OCI-LY3 (cell line): Measurements from ENCODE around the gene PLA1A.
A peak's percentile ranks its signal among the peaks of the same experiment; 100 is the strongest.

ENCODE experiments used
- H2AFZ ChIP-seq: fragments of 200-600, 300-600 bp; shearing (Covaris generic); 2 replicates; pipeline ENCODE4 v1.6.0; 2014; ENCODE audit warnings: antibody characterized with exemption, low read depth, low read length
- H3K27ac ChIP-seq: fragments of 200-600, 300-600 bp; sonication (generic); 2 replicates; pipeline ENCODE4 v1.5.1; 2014; ENCODE audit warnings: mild to moderate bottlenecking, low read length, moderate library complexity, mixed read lengths
- H3K27me3 ChIP-seq: fragments of 200-600, 300-600 bp; sonication (generic); 2 replicates; pipeline ENCODE4 v1.6.1; 2014; ENCODE audit warnings: low read depth, low read length, mixed read lengths
- H3K36me3 ChIP-seq: fragments of 200-600, 300-600 bp; sonication (generic); replicated peaks from 2 replicates; pipeline ENCODE3; 2014; ENCODE audit warnings: low read depth, low read length, mixed read lengths
- H3K4me1 ChIP-seq: fragments of 300-600, 200-600 bp; sonication (generic); 2 replicates; pipeline ENCODE4 v1.6.1; 2014; ENCODE audit warnings: low read length, mixed read lengths
- H3K4me2 ChIP-seq: fragments of 200-600, 300-600 bp; sonication (generic); 2 replicates; pipeline ENCODE4 v1.6.1; 2014; ENCODE audit warnings: low read length, mixed read lengths
- H3K4me3 ChIP-seq: fragments of 300-600, 200-600 bp; sonication (generic); 2 replicates; pipeline ENCODE4 v1.5.1; 2014; ENCODE audit warnings: antibody characterized with exemption, mild to moderate bottlenecking, low read length, moderate library complexity
- H3K79me2 ChIP-seq: fragments of 300-600, 200-600 bp; shearing (Covaris generic); 2 replicates; pipeline ENCODE4 v1.6.1; 2014; ENCODE audit warnings: mild to moderate bottlenecking, low read length, mixed read lengths
- H3K9ac ChIP-seq: fragments of 300-600, 200-600 bp; shearing (Covaris generic); 2 replicates; pipeline ENCODE4 v1.6.0; 2014; ENCODE audit warnings: mild to moderate bottlenecking, low read length, moderate library complexity
- H3K9me3 ChIP-seq: fragments of 200-600, 300-600 bp; shearing (Covaris generic); 2 replicates; pipeline ENCODE4 v1.6.1; 2014; ENCODE audit warnings: low read length, mixed read lengths; ENCODE audit not compliant: insufficient read depth
- H4K20me1 ChIP-seq: fragments of 200-600, 300-600 bp; sonication (generic); 2 replicates; pipeline ENCODE4 v1.6.1; 2016; ENCODE audit warnings: low read length, mixed read lengths; ENCODE audit not compliant: insufficient read depth
- CTCF ChIP-seq: fragments of 200-600, 300-600 bp; sonication (generic); IDR thresholded peaks from 2 replicates; pipeline ENCODE4 v1.5.1; 2014; ENCODE audit warnings: antibody characterized with exemption, low read length, low read depth
- EZH2phosphoT487 ChIP-seq: fragments of 200-600 bp; shearing (Covaris generic); IDR thresholded peaks from 2 replicates; pipeline ENCODE4 v1.6.1; 2018; ENCODE audit warnings: antibody characterized with exemption, mixed run types, low read depth

The PLA1A gene

GRCh38 chr3:119596398-119596797 is 1.3 kb upstream of the PLA1A start:
- Histone ChIP-seq H3K27ac (peak overlapping the region; percentile 96), H3K9ac (peak overlapping the region; percentile 11; the same call in 1 of the 2 replicates), H2AFZ (0 out of 2 replicates have a peak overlapping the region, but pooled peaks have one; percentile 32), H4K20me1 (no peaks in the 10 kb centered on the region), H3K9me3 (no peaks in the 10 kb centered on the region), H3K4me1 (peaks cover 81% of the 10 kb centered on the region), H3K4me2 (peak overlapping the region; percentile 31), H3K4me3 (no peak overlapping the region), H3K79me2 (peaks cover 15% of the 10 kb centered on the region), H3K27me3 (no peaks in the 10 kb centered on the region), H3K36me3 (peaks cover under 1% of the 10 kb centered on the region)
- TF ChIP-seq EZH2phosphoT487 (no peak), CTCF (no peak; the same call in 1 of the 2 replicates)

GRCh38 chr3:119598410-119599098 is 869 bp downstream of the PLA1A start:
- no peaks in the 10 kb centered on the region for H4K20me1 ChIP-seq
- H2AFZ ChIP-seq, result no peak overlapping the region
- no peaks in the 10 kb centered on the region for H3K9me3 ChIP-seq
- TF ChIP-seq EZH2phosphoT487 (no peak), CTCF (no peak)
- no peaks in the 10 kb centered on the region for H3K27me3 ChIP-seq
- H3K27ac ChIP-seq, result peak overlapping the region; percentile 96
- peaks cover 15% of the 10 kb centered on the region for H3K79me2 ChIP-seq
- H3K36me3 ChIP-seq, result no peaks in the 10 kb centered on the region
- H3K4me1 ChIP-seq, result peaks cover 89% of the 10 kb centered on the region
- H3K4me2 ChIP-seq, result peak overlapping the region; percentile 78
- H3K9ac ChIP-seq, result peak overlapping the region; percentile 77
- peak overlapping the region; percentile 57 for H3K4me3 ChIP-seq

GRCh38 chr3:119599558-119600174 is 2.0 kb downstream of the PLA1A start:
- no peaks in the 10 kb centered on the region for H3K9me3 ChIP-seq
- no peaks in the 10 kb centered on the region for H3K27me3 ChIP-seq
- H3K27ac ChIP-seq, result peak overlapping the region; percentile 96
- H2AFZ ChIP-seq, result no peak overlapping the region
- H3K4me2 ChIP-seq, result peak overlapping the region; percentile 78
- peaks cover 86% of the 10 kb centered on the region for H3K4me1 ChIP-seq
- H4K20me1 ChIP-seq, result no peaks in the 10 kb centered on the region
- H3K9ac ChIP-seq, result peak overlapping the region; percentile 77
- H3K4me3 ChIP-seq, result peak overlapping the region; percentile 57
- H3K79me2 ChIP-seq, result peaks cover 15% of the 10 kb centered on the region
- no peak for TF ChIP-seq EZH2phosphoT487
- no peaks in the 10 kb centered on the region for H3K36me3 ChIP-seq

GRCh38 chr3:119600732-119601131 is 3.0 kb downstream of the PLA1A start:
- Histone ChIP-seq H3K36me3 (no peaks in the 10 kb centered on the region), H3K27me3 (no peaks in the 10 kb centered on the region), H2AFZ (no peak overlapping the region), H3K27ac (peak overlapping the region; percentile 96), H4K20me1 (no peaks in the 10 kb centered on the region), H3K4me1 (peaks cover 80% of the 10 kb centered on the region), H3K4me3 (peak overlapping the region; percentile 57; the same call in 1 of the 2 replicates), H3K79me2 (peaks cover 15% of the 10 kb centered on the region), H3K4me2 (peak overlapping the region; percentile 78), H3K9me3 (no peaks in the 10 kb centered on the region), H3K9ac (peak overlapping the region; percentile 77)
- no peak for TF ChIP-seq EZH2phosphoT487
- peak; percentile 86 for TF ChIP-seq CTCF
